ENCODE results near the gene GGPS1.

GRCh38 chr1:235366286-235366685 is 37.9 kb downstream of the GGPS1 start:
- TF ChIP-seq CTCF (IDR thresholded peaks at IDR 0.05; ENCODE audit: insufficient read depth, low read depth, low read length) = no peak
- TF ChIP-seq EZH2 (IDR thresholded peaks at IDR 0.05; ENCODE audit: insufficient read depth, low read length) = no peak

Data from astrocyte (in vitro differentiated cells and primary cell).